CD8-positive, alpha-beta memory T cell (primary cell): ENCODE results near the gene CRYBG2. TPM values are rescaled to one million over a fixed set of nuclear protein-coding genes. Genes with fewer than 3 reads are reported as not detected.

Source experiments
- CTCF ChIA-PET: fragments of 350-600 bp; sonication (Branson Sonifier 250); formaldehyde crosslinking; loops from one replicate; lab custom pipeline; 2021; ENCODE audit warnings: antibody characterized with exemption; lab: Charles Lee
- POLR2A ChIA-PET: fragments of 350-600 bp; sonication (Branson Sonifier 250); formaldehyde crosslinking; loops from one replicate; lab custom pipeline; 2021; ENCODE audit warnings: antibody characterized with exemption; lab: Charles Lee
- DNase-seq, 5 donors: peaks; one replicate each; pipeline versions ENCODE4 v3.0.0 to v3.0.0-alpha.2; 2020 to 2022; ENCODE audit warnings: mixed read lengths in 1 of 5
- H3K27ac ChIP-seq: one replicate; pipeline ENCODE4 v1.7.0; 2013; ENCODE audit warnings: low read depth, mild to moderate bottlenecking, low read length, moderate library complexity
- H3K27me3 ChIP-seq: 2 replicates; pipeline ENCODE4 v1.7.0; 2013; ENCODE audit warnings: low read length, mild to moderate bottlenecking; ENCODE audit not compliant: insufficient read depth, poor library complexity, severe bottlenecking
- H3K36me3 ChIP-seq: 2 replicates; pipeline ENCODE4 v1.7.0; 2013; ENCODE audit warnings: mild to moderate bottlenecking, low read length, moderate library complexity; ENCODE audit not compliant: insufficient read depth
- H3K4me1 ChIP-seq: 2 replicates; pipeline ENCODE4 v1.7.0; 2013; ENCODE audit warnings: mild to moderate bottlenecking, low read length, moderate library complexity; ENCODE audit not compliant: insufficient read depth
- H3K4me3 ChIP-seq: 2 replicates; pipeline ENCODE4 v1.7.0; 2013; ENCODE audit warnings: mild to moderate bottlenecking, low read length
- H3K9me3 ChIP-seq: 2 replicates; pipeline ENCODE4 v1.7.0; 2013; ENCODE audit warnings: mild to moderate bottlenecking, low read length
- H3K27ac Mint-ChIP-seq, 8 donors: one replicate each; pipeline ENCODE4 v1.8.0; 2020 to 2021; ENCODE audit warnings: mixed read lengths in 8 of 8, mild to moderate bottlenecking in 6 of 8, inconsistent platforms in 3 of 8, moderate library complexity in 3 of 8
- H3K27me3 Mint-ChIP-seq, 2 donors: one replicate each; pipeline ENCODE4 v1.8.0; 2020 to 2021; ENCODE audit warnings: mixed read lengths in 2 of 2, mild to moderate bottlenecking in 1 of 2, moderate library complexity in 1 of 2
- H3K36me3 Mint-ChIP-seq, 3 donors: one replicate each; pipeline ENCODE4 v1.8.0; 2020 to 2021; ENCODE audit warnings: mixed read lengths in 3 of 3, inconsistent platforms in 1 of 3, mild to moderate bottlenecking in 1 of 3
- H3K4me1 Mint-ChIP-seq, 3 donors: one replicate each; pipeline ENCODE4 v1.8.0; 2020 to 2021; ENCODE audit warnings: mixed read lengths in 3 of 3, inconsistent platforms in 1 of 3, mild to moderate bottlenecking in 1 of 3
- H3K4me3 Mint-ChIP-seq, 7 donors: one replicate each; pipeline ENCODE4 v1.8.0; 2020 to 2021; ENCODE audit warnings: mixed read lengths in 7 of 7, mild to moderate bottlenecking in 6 of 7, moderate library complexity in 4 of 7, inconsistent platforms in 2 of 7
- H3K9me3 Mint-ChIP-seq, 5 donors: one replicate each; pipeline ENCODE4 v1.8.0; 2020 to 2022; ENCODE audit warnings: mixed read lengths in 5 of 5, mild to moderate bottlenecking in 3 of 5, moderate library complexity in 2 of 5, inconsistent platforms in 1 of 5
- polyA plus RNA-seq: library from polyadenylated mRNA; unstranded; fragments of 300-500 nt; fragmentation: Illumina TruSeq; gene quantifications from one replicate; pipeline ENCODE4 v1.2.3, GENCODE V29; 2021
- total RNA-seq, 2 experiments: library from RNA; stranded (reverse); gene quantifications; one replicate each; pipeline ENCODE4 v1.2.3, GENCODE V29; 2021

The CRYBG2 gene
- total and polyA plus RNA-seq, 3 experiments from 2014 or later, result 0.85 to 1.9 (median 1.3) TPM

DNA sequence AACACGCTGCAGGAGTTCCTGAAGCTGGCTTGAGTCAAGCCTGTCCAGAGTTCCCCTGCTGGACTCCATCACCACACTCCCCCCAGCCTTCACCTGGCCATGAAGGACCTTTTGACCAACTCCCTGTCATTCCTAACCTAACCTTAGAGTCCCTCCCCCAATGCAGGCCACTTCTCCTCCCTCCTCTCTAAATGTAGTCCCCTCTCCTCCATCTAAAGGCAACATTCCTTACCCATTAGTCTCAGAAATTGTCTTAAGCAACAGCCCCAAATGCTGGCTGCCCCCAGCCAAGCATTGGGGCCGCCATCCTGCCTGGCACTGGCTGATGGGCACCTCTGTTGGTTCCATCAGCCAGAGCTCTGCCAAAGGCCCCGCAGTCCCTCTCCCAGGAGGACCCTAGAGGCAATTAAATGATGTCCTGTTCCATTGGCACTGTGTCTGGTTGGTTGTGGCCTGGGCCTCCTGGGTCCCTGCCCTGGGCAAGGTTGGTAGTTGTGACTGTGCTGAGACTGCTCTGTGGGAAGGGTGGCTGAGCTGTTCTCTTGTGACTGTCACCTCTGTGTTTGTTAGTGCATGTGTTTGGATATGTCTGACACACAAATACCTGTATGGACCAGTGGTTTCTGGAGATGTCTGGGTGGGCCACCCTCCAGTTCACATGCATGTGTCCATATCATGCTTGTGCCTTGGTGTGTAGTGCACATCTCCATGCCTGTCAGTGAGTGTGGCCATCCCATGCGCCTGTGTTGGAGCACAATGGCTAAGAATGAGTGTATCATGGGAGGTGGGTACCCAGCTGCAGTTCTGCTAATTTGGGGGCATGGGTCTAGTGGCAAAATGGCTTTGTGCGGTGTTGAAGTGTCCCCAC, 72.6 kb downstream of the CRYBG2 start:
- Histone ChIP-seq H3K4me1 (peaks cover 91% of the 10 kb centered on the region), H3K27me3 (no peaks in the 10 kb centered on the region), H3K4me3 (peak overlapping the region; percentile 85), H3K36me3 (peaks cover 8% of the 10 kb centered on the region), H3K9me3 (no peaks in the 10 kb centered on the region), H3K27ac (peak overlapping the region; percentile 86)
- H3K9me3 Mint-ChIP-seq, result no peaks in the 10 kb centered on the region
- ChIA-PET CTCF (interaction anchor here (1.2 to 21.9 kb wide), 4 partner anchors 9 to 97 kb away, joined by 5 to 840 read pairs (median 6); partner anchors contain the start of genes CD52 and UBXN11), POLR2A (interaction anchor here (0.5 to 8.3 kb wide), 5 partner anchors 8 to 585 kb away, joined by 3 to 104 read pairs (median 3); partner anchors contain the start of gene CD52)
- H3K4me1 Mint-ChIP-seq, result peaks cover 82 to 92% (median 85%) of the 10 kb centered on the region in 3 donors
- peak overlapping the region; percentile 88 to 97 (median 96) for H3K27ac Mint-ChIP-seq
- peak in 1 of 5 donors; percentile 21 for DNase-seq
- H3K36me3 Mint-ChIP-seq, result peaks cover 8 to 49% (median 13%) of the 10 kb centered on the region in 3 donors
- H3K27me3 Mint-ChIP-seq, result no peaks in the 10 kb centered on the region
- peak overlapping the region; percentile 68 to 97 (median 93) for H3K4me3 Mint-ChIP-seq

GRCh38 chr1:26280333-26281042, 73.4 kb downstream of the CRYBG2 start:
- Histone ChIP-seq H3K9me3 (no peaks in the 10 kb centered on the region), H3K4me1 (peaks cover 91% of the 10 kb centered on the region), H3K27ac (peak overlapping the region; percentile 86), H3K27me3 (no peaks in the 10 kb centered on the region), H3K36me3 (peaks cover 8% of the 10 kb centered on the region), H3K4me3 (peak overlapping the region; percentile 85)
- peak in 1 of 5 donors; percentile 59 for DNase-seq
- H3K36me3 Mint-ChIP-seq, result peaks cover 8 to 50% (median 13%) of the 10 kb centered on the region in 3 donors
- H3K4me1 Mint-ChIP-seq, result peaks cover 84 to 92% (median 85%) of the 10 kb centered on the region in 3 donors
- H3K27me3 Mint-ChIP-seq, result no peaks in the 10 kb centered on the region
- peak overlapping the region; percentile 88 to 97 (median 96) for H3K27ac Mint-ChIP-seq
- ChIA-PET CTCF (interaction anchor here (1.2 to 21.9 kb wide), 8 partner anchors 8 to 117 kb away, joined by 3 to 840 read pairs (median 6); partner anchors contain the start of genes CD52, CEP85 and UBXN11), POLR2A (interaction anchor here (0.6 to 8.3 kb wide), 3 partner anchors 9 to 231 kb away, joined by 3 to 104 read pairs (median 27); partner anchors contain the start of gene CD52)
- peak overlapping the region; percentile 82 to 97 (median 93) for H3K4me3 Mint-ChIP-seq
- H3K9me3 Mint-ChIP-seq, result no peaks in the 10 kb centered on the region

DNA sequence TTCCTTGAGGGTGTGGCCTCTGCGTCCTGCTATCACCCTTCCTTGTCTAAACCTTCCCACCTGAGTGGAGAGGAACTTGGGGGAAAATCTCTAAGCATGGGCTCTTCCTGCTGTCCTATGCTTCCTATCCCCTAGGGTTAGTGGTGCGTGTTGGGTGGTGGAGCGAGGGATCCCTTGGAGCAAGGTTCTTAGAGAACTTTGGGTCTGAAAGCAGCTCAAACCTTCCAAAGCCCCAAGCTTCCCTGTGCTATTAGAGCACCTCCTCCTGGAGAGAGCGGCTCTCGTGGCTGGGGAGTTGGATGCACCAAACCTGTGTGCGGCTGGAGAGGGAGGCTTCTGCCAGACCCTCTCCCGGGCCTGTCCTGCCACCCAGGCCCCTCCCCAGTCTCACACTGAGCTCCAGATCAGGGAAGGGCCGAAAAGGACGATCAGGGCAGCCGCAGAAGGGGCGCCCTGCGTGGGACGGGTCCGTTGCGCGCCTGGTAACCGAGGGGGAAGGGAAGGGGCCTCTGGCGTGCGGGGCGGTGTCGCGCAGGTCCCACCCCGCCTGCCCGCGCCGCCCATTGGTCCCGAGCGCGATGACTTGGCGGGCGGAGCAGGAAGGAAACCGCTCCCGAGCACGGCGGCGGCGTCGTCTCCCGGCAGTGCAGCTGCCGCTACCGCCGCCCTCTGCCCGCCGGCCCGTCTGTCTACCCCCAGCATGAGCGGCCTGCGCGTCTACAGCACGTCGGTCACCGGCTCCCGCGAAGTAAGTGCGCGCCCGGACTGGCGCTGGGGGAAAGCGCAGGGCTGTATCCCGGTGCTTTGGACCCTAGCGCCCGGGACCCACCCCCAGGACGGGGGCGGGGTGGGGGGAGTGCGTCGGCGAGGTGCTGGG, 74.2 kb downstream of the CRYBG2 start, which contains the start of gene SH3BGRL3:
Gene SH3BGRL3, plus strand, starts transcription at position 631 of the 877 bp plus-strand sequence. Its CDS starts 70 bp downstream, at position 701.
- no peaks in the 10 kb centered on the region for H3K9me3 ChIP-seq
- no peaks in the 10 kb centered on the region for H3K27me3 ChIP-seq
- ChIA-PET POLR2A (interaction anchor here (0.6 to 8.3 kb wide), 6 partner anchors 9 to 230 kb away, joined by 3 to 104 read pairs (median 4); partner anchors contain the start of gene CD52), CTCF (interaction anchor here (0.6 to 21.9 kb wide), 11 partner anchors 8 to 117 kb away, joined by 3 to 840 read pairs (median 4); partner anchors contain the start of genes CD52, CEP85 and UBXN11)
- peaks cover 8 to 51% (median 13%) of the 10 kb centered on the region in 3 donors for H3K36me3 Mint-ChIP-seq
- peak; percentile 80 to 88 (median 85) for DNase-seq
- peak within 1 kb of the TSS; percentile 85 for H3K4me3 ChIP-seq
- peaks cover 8% of the 10 kb centered on the region for H3K36me3 ChIP-seq
- peaks cover 86% of the 10 kb centered on the region for H3K4me1 ChIP-seq
- peaks cover 78 to 87% (median 83%) of the 10 kb centered on the region in 3 donors for H3K4me1 Mint-ChIP-seq
- H3K27ac ChIP-seq, result peak within 1 kb of the TSS; percentile 86
- H3K9me3 Mint-ChIP-seq, result no peaks in the 10 kb centered on the region
- H3K4me3 Mint-ChIP-seq, result peak within 1 kb of the TSS; percentile 82 to 97 (median 93)
- H3K27me3 Mint-ChIP-seq, result no peaks in the 10 kb centered on the region
- H3K27ac Mint-ChIP-seq, result peak within 1 kb of the TSS; percentile 88 to 99 (median 96)

DNA sequence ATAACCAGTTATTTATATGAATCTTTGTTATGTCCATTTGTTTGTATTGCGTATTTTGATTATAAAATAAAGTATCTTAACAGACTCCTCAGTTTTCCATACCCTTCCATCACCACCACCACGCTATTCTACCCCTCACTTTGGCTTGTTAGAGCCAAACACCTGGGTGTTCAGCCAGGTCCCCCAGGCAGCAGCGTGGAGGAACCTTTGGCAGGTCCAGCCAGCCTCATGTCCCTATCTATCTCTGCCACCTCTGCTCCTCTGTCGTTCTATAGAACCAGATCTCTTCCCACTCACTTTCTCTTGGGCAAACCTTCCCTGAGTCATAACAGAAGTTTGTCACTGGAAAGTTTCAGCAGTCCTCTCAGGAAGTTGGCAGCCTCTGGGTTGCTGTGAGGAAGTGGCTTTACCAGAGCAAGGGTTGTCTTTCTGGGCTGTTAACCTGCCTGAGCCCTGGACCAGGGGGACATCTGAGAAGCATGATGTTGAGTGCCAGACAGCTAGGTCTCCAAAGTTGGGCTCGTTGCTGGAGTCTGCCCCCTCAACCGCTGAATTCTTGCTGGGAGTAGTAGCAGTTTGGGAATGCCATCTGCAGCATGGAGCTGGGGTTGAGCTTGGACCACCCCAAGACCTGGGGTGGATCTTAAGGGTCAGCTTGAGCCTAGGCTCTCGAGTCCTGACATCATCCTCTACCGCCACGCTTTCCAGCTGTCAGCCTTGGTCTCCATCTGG, 75.0 kb downstream of the CRYBG2 start:
- H3K4me1 Mint-ChIP-seq, result peaks cover 74 to 81% (median 79%) of the 10 kb centered on the region in 3 donors
- no peaks in the 10 kb centered on the region for H3K9me3 Mint-ChIP-seq
- peak overlapping the region; percentile 80 to 99 (median 96) for H3K27ac Mint-ChIP-seq
- Histone ChIP-seq H3K4me3 (peak overlapping the region; percentile 85), H3K27me3 (no peaks in the 10 kb centered on the region), H3K4me1 (peaks cover 78% of the 10 kb centered on the region), H3K9me3 (no peaks in the 10 kb centered on the region), H3K27ac (peak overlapping the region; percentile 86), H3K36me3 (peaks cover 14% of the 10 kb centered on the region)
- POLR2A ChIA-PET, result interaction anchor here (0.7 to 8.3 kb wide), 5 partner anchors 10 to 100 kb away, joined by 3 to 104 read pairs (median 5); partner anchors contain the start of gene CD52
- CTCF ChIA-PET, result interaction anchor here (0.6 to 21.9 kb wide), 12 partner anchors 8 to 118 kb away, joined by 3 to 840 read pairs (median 5); partner anchors contain the start of genes CD52, CEP85 and UBXN11
- no peak for DNase-seq
- peaks cover 8 to 49% (median 20%) of the 10 kb centered on the region in 3 donors for H3K36me3 Mint-ChIP-seq
- H3K4me3 Mint-ChIP-seq, result peak overlapping the region; percentile 82 to 97 (median 93)
- no peaks in the 10 kb centered on the region for H3K27me3 Mint-ChIP-seq

DNA sequence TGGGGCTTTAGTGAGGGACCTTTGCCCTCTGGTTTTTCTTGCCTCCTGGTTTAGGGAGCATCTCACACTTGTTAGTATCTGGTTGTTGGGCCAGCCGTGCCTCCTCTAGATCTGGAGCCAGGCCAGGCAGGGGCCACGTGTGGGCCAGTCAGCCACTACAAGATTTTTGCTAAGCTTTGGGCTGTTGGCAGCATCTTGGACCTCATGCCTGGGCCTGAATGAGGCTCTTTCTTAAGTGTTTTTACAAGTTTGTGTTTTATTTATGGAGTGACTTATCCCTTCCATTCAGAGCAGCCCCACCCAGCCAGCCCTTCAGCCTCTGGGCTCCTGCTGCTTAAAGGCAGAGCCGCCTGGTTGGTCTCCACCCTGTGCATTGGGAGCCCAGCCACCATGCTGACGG, 75.6 kb downstream of the CRYBG2 start:
- POLR2A ChIA-PET, result interaction anchor here (4.9 to 8.3 kb wide), 2 partner anchors 11 to 42 kb away, joined by 27 to 104 read pairs; partner anchors contain the start of gene CD52
- H3K27ac ChIP-seq, result peak overlapping the region; percentile 86
- H3K4me1 ChIP-seq, result peaks cover 72% of the 10 kb centered on the region
- peaks cover 14% of the 10 kb centered on the region for H3K36me3 ChIP-seq
- peaks cover 69 to 75% (median 73%) of the 10 kb centered on the region in 3 donors for H3K4me1 Mint-ChIP-seq
- CTCF ChIA-PET, result interaction anchor here (1.6 to 21.9 kb wide), 5 partner anchors 9 to 112 kb away, joined by 3 to 840 read pairs (median 18); partner anchors contain the start of genes CD52 and UBXN11
- peaks cover 8 to 44% (median 19%) of the 10 kb centered on the region in 3 donors for H3K36me3 Mint-ChIP-seq
- DNase-seq, result no peak
- peak overlapping the region; percentile 84 to 99 (median 96) for H3K27ac Mint-ChIP-seq
- H3K9me3 ChIP-seq, result no peaks in the 10 kb centered on the region
- H3K4me3 ChIP-seq, result no peak overlapping the region
- no peaks in the 10 kb centered on the region for H3K27me3 Mint-ChIP-seq
- H3K9me3 Mint-ChIP-seq, result no peaks in the 10 kb centered on the region
- H3K27me3 ChIP-seq, result no peaks in the 10 kb centered on the region
- H3K4me3 Mint-ChIP-seq, result peak overlapping the region; percentile 41 to 95 (median 82)

GRCh38 chr1:26277719-26278118, 76.2 kb downstream of the CRYBG2 start:
- ChIA-PET CTCF (interaction anchor here (0.7 to 21.9 kb wide), 7 partner anchors 9 to 119 kb away, joined by 3 to 840 read pairs (median 7); partner anchors contain the start of genes CD52 and UBXN11), POLR2A (interaction anchor here (1.0 to 8.3 kb wide), 4 partner anchors 8 to 140 kb away, joined by 3 to 104 read pairs (median 16); partner anchors contain the start of gene CD52)
- peak overlapping the region in 5 of 7 donors; percentile 41 to 90 (median 46) for H3K4me3 Mint-ChIP-seq
- no peak overlapping the region for H3K4me3 ChIP-seq
- no peak for DNase-seq
- peak overlapping the region; percentile 84 to 99 (median 96) for H3K27ac Mint-ChIP-seq
- peaks cover 8 to 42% (median 21%) of the 10 kb centered on the region in 3 donors for H3K36me3 Mint-ChIP-seq
- no peaks in the 10 kb centered on the region for H3K27me3 ChIP-seq
- peaks cover 63 to 69% (median 67%) of the 10 kb centered on the region in 3 donors for H3K4me1 Mint-ChIP-seq
- peaks cover 66% of the 10 kb centered on the region for H3K4me1 ChIP-seq
- peaks cover 14% of the 10 kb centered on the region for H3K36me3 ChIP-seq
- H3K27me3 Mint-ChIP-seq, result no peaks in the 10 kb centered on the region
- H3K9me3 Mint-ChIP-seq, result no peaks in the 10 kb centered on the region
- H3K27ac ChIP-seq, result peak overlapping the region; percentile 54
- H3K9me3 ChIP-seq, result no peaks in the 10 kb centered on the region
